Measurements from ENCODE around the gene RPLP1.
"Not testable (repeated sequence)": the region's sequence is repeated elsewhere in the genome, so short reads cannot be mapped to it uniquely, and the experiment has no call there.

The RPLP1 gene

GRCh38 chr15:69443032-69443611 is 9.5 kb upstream of the RPLP1 start:
- no peak for DNase-seq

- no peak for DNase-seq
These were observed 7.9 kb upstream of the RPLP1 start for GRCh38 chr15:69444686-69445085.

GRCh38 chr15:69446953-69447352 is 5.7 kb upstream of the RPLP1 start:
- no peak for DNase-seq

DNA sequence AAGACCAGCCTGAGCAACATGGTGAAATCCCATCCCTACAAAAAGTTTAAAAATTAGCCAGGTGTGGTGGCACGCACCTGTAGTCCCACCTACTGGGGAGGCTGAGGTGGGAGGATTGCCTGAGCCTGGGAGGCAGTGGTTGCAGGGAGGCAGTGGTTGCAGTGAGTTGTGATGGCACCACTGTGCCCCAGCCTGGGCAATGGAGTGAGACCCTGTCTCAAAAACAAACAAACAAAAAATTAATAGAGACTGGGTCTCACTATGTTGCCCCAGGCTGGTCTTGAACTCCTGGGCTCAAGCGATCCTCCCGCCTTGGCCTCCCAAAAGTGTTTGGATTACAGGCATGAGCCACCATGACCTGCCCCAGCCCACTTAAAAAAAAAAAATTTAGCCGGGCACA is 2.4 kb upstream of the RPLP1 start:
- not testable (repeated sequence) for DNase-seq

- DNase-seq, result no peak
These were observed 1.5 kb upstream of the RPLP1 start for GRCh38 chr15:69450968-69451695.

DNA sequence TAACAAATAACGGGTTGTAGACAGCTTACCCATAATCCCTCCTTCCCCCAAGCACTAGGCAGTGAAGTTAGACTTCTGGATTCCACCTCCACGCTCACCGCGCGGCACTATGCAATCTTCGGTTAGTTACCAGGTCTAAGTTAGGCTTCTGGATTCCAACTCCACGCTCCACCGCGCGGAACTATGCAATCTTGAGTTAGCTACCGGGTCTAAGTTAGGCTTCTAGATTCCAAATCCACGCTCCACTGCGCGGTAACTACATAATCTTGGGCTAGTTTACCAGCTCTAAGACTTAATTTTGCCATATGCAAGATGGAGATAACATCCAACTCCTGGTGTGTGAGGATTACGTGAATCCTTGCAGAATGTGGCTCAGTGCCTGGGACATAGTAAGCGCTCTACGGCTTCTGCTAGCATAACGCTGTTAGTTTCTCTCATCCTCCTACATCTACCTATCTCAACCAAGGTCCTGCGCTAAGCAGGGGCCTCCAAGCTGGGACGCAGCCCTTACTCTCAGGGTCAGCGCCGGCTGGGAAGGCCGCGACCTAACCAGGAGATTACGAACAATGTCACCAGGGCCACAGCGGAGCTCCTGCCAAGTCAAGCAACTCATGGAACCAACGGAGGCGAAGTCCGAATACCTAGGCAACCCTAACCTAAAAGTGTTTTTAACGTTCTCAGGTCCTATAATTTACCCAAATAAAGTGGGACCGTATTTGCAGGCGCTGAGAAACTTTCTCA is 497 bp upstream of the RPLP1 start:
- no peak for DNase-seq

DNA sequence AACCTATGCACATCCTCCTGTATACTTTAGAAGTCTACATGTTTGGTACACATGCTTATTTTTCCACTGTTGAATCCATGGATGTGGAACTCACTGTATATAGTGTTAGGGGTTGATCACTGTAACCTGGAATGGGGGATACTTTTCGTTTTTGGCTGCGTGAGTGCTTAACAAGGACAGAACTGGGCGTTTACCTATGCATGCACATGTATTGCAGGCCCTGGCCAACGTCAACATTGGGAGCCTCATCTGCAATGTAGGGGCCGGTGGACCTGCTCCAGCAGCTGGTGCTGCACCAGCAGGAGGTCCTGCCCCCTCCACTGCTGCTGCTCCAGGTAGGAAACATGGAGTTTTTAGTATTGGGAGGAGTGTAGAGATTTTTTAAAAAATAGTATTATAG is 2.3 kb downstream of the RPLP1 start:
- no peak for DNase-seq

GRCh38 chr15:69456208-69457166 is 3.9 kb downstream of the RPLP1 start:
- DNase-seq, result no peak

GRCh38 chr15:69457304-69458280 is 5.0 kb downstream of the RPLP1 start:
- DNase-seq, result no peak

GRCh38 chr15:69459066-69459465 is 6.4 kb downstream of the RPLP1 start:
- no peak for DNase-seq

DNA sequence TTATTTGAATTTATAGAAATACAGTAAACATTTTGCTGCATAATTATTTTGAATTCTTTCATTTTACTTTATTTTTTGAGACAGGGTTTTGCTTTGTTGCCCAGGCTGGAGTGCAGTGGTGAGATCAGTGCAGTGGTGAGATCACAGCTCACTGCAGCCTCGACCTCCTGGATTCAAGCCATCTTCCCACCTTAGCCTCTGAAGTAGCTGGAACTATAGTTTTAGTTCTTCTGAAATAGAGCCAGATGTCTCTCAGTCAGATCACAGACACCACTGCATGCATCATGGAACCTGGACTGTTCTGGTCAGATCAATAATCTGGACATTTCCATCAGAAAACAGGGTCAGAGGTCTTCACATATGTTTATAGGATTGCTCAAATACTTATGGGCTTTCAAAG is 7.9 kb downstream of the RPLP1 start:
- DNase-seq, result no peak

GRCh38 chr15:69462030-69462492 is 9.4 kb downstream of the RPLP1 start:
- no peak for DNase-seq

DNA sequence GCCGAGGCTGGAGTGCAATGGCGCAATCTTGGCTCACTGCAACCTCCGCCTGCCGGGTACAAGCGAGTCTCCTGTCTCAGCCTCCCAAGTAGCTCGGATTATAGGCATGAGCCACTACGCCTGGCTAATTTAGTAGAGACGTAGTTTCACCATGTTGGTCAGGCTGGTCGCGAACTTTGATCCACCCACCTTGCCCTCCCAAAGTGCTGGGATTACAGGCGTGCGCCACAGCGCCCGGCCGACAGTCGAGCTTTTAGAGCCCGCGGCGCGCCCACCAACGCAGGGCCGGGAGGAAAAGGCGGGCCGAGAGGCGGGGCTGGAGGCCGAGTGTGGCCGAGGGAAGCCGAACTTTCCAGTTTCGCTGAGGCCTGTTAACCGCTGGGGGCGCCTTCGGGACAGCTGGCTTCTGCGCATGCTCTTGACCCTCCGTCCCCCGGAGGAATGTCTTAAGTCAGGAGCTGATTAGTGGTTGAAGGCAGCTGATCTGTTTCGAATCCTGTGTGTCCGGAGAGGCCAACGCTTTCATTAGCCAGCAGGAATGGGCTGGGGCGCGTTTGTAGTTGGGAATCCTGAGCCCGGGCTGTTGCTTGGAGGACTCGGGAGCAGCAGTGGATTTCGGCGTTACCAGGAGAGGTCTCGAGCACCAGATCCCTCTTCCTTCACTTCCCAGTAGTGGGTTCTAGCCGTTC is 10.0 kb downstream of the RPLP1 start:
- DNase-seq, result peak; percentile 97

GRCh38 chr15:69463182-69463756 is 10.7 kb downstream of the RPLP1 start:
- no peak for DNase-seq

GRCh38 chr15:69465253-69465652 is 12.6 kb downstream of the RPLP1 start:
- DNase-seq, result no peak

DNA sequence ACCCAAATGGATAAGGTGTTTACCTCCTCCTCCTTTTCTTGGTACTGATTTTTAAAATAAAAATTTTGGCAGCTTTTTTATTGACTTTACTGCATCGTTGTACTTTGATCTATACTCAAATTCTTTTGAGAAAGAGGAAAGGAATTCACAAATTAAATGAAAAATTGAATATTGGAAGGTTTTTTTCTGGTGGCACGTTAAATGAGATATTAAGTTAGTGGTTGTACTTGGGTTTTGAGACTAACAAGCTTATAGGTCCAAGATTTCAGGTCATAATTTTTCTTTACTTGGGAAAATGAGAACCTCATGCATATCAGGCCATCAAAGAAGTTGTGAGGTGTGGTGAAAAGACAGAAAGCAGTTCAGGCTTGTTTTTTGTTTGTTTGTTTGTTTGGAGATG is 14.1 kb downstream of the RPLP1 start:
- no peak for DNase-seq

DNA sequence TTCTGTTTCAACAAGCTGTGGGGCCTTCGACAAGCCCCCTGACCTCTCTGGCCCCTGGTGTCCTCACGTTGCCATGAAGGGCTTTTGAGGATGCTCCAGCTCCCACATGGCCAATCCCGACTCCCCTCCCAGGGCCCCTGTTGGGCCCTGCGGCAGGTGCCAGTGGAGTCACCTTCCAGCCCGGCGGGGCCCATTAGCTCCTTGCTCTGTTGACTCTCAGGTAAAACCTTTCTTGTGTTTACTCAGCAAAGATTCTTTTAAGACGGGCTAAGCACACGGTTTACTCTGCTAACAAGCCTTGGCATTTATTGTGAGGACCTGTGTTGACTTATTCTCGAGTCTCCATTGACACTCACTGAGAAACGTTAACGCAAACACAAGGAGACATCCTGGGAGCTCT is 15.0 kb downstream of the RPLP1 start:
- no peak for DNase-seq

DNA sequence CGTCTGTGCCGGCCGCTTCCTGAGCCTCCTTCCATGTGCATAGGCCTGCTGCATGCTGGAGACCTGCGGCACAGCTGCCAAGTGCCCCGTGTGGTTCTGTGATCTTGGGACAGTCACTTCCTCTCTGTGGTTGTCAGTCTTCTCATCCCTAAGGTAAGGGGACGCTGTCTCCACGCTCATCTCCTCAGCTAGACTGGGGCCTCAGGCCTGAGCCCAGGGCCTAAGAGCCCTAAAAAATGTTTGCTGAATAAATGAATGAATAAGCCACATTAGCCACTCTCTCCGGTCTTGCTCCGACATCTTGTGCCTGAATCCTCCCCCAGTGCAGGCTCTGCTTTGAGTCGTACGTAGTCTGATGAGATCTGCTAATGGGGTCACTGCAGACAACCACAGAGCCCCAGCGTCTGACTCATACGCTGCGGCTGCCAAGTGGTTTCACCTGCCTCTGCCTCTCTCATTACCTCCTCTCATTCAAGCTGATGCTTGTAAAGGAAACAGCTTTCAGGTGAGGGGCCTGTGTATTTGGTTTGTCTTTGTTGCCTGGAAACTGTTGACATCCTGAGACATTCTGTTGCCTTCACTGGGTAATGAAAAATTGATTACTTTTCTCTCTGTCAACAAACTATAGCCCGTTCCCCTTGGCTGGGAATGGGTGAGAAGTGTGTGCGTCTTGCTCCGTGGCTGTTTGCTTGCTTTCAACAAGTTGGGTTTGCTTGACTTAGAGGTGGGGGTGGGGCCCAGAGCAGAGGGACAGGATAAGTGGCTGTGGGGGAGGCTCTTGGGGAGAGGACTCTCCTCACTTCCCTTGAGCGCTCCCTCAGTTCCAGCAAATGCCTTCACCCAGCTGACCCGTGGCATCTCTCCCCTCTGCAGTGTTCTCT is 15.9 kb downstream of the RPLP1 start:
- DNase-seq, result peak; percentile 99

- no peak for DNase-seq
These were observed 17.0 kb downstream of the RPLP1 start for GRCh38 chr15:69469467-69470201.
